Natural killer cell (primary cell): Measurements from ENCODE around the gene GPSM3. TPM values are rescaled to one million over a fixed set of nuclear protein-coding genes. Genes with fewer than 3 reads are reported as not detected.

ENCODE experiments used
- ATAC-seq, 3 donors: fragments of 150-1000 bp in 2 of 3; fragments of 200-7000 bp in 1 of 3; cut with Tn5 transposase; 1 replicate in 1 of 3; 2 replicates in 2 of 3; pipeline ENCODE4 v1.10.0; 2021; ENCODE audit warnings: mild to moderate bottlenecking in 2 of 3, moderate library complexity in 2 of 3
- DNase-seq, 2 donors: peaks; one replicate each; pipeline versions ENCODE4 v3.0.0 to v3.0.0-alpha.2; 2013 to 2021; ENCODE audit warnings: mixed read lengths in 1 of 2
- H3K27ac ChIP-seq: one replicate; pipeline ENCODE4 v1.5.1; 2013; ENCODE audit warnings: mild to moderate bottlenecking, low read length
- H3K27me3 ChIP-seq: one replicate; pipeline ENCODE4 v1.6.1; 2013; ENCODE audit warnings: low read length; ENCODE audit not compliant: control insufficient read depth, insufficient read depth
- H3K36me3 ChIP-seq: one replicate; pipeline ENCODE4 v1.6.1; 2013; ENCODE audit warnings: low read length; ENCODE audit not compliant: control insufficient read depth, insufficient read depth
- H3K4me1 ChIP-seq: one replicate; pipeline ENCODE4 v1.6.1; 2013; ENCODE audit warnings: low read length; ENCODE audit not compliant: control insufficient read depth, insufficient read depth
- H3K4me3 ChIP-seq: one replicate; pipeline ENCODE4 v1.5.1; 2013; ENCODE audit warnings: low read length
- H3K9me3 ChIP-seq: one replicate; pipeline ENCODE4 v1.6.1; 2013; ENCODE audit warnings: low read length; ENCODE audit not compliant: control insufficient read depth, insufficient read depth
- H3K27ac Mint-ChIP-seq, 2 donors: one replicate each; pipeline ENCODE4 v1.8.0; 2022; ENCODE audit warnings: mild to moderate bottlenecking in 2 of 2, mixed read lengths in 2 of 2, moderate library complexity in 1 of 2
- H3K27me3 Mint-ChIP-seq, 2 donors: one replicate each; pipeline ENCODE4 v1.8.0; 2022; ENCODE audit warnings: low read depth in 2 of 2, mixed read lengths in 2 of 2
- H3K36me3 Mint-ChIP-seq: one replicate; pipeline ENCODE4 v1.8.0; 2022; ENCODE audit warnings: mixed read lengths
- H3K4me1 Mint-ChIP-seq, 2 donors: one replicate each; pipeline ENCODE4 v1.8.0; 2022; ENCODE audit warnings: mixed read lengths in 2 of 2
- H3K4me3 Mint-ChIP-seq: one replicate; pipeline ENCODE4 v1.8.0; 2022; ENCODE audit warnings: mild to moderate bottlenecking, moderate library complexity, mixed read lengths
- H3K9me3 Mint-ChIP-seq, 2 donors: one replicate each; pipeline ENCODE4 v1.8.0; 2022; ENCODE audit warnings: mixed read lengths in 2 of 2
- CTCF ChIP-seq: fragments of 200-600 bp; IDR thresholded peaks from one replicate; pipeline ENCODE4 v1.8.0; 2022; ENCODE audit warnings: antibody characterized with exemption
- WGBS: methylation state at CpG from one replicate; pipeline ENCODE4 v1.1.7; 2013; ENCODE audit warnings: missing lambda C conversion rate; ENCODE audit not compliant: insufficient coverage; 5-methylcytosine and 5-hydroxymethylcytosine counted together
- intact Hi-C: fragments of 100-400 bp; cut with micrococcal nuclease; formaldehyde crosslinking; loops from one replicate; pipeline ENCODE4 v1.14.2; 2022
- total RNA-seq, 4 donors: library from RNA; stranded (reverse); fragments of 120-200 nt in 1 of 4; gene quantifications; one replicate each; pipeline versions ENCODE4 v1.2.3 to v1.2.4, GENCODE V29; 2013 to 2022

Gene GPSM3
- total RNA-seq, result 100 to 1,000 TPM; 216 to 240 (median 221) TPM
- total RNA-seq (2013), result 202 TPM

- Histone ChIP-seq H3K27ac (peak within 1 kb of the TSS; percentile 99), H3K9me3 (no peaks in the 10 kb centered on the region), H3K27me3 (no peaks in the 10 kb centered on the region), H3K4me3 (peak within 1 kb of the TSS; percentile 69), H3K36me3 (peaks cover 10% of the 10 kb centered on the region), H3K4me1 (peaks cover 85% of the 10 kb centered on the region)
- Mint-ChIP-seq H3K4me1 (peaks cover 66 to 86% of the 10 kb centered on the region in 2 donors), H3K9me3 (no peaks in the 10 kb centered on the region), H3K27ac (peak within 1 kb of the TSS; percentile 99), H3K27me3 (no peaks in the 10 kb centered on the region), H3K4me3 (peak within 1 kb of the TSS; percentile 94), H3K36me3 (peaks cover 1% of the 10 kb centered on the region)
- WGBS, result 0% methylated on average over 4 of the region's 5 CpGs
- TF ChIP-seq CTCF, result no peak
- ATAC-seq (no peak), DNase-seq (peak; percentile 50 to 83)
- intact Hi-C loops, result loop anchor here (10.0 kb wide), 1 partner anchor 218 kb away; the partner anchor contains the start of gene DXO
Measured at GRCh38 chr6:32192608-32193039, at the start of gene GPSM3. TSS of gene GPSM3 (minus strand) at chr6:32192643. CDS start at chr6:32192513, 130 bp downstream.

GRCh38 chr6:32240686-32241085 is 48.2 kb upstream of the GPSM3 start:
- Mint-ChIP-seq H3K4me1 (peaks cover 8% of the 10 kb centered on the region in 2 donors), H3K27ac (no peak overlapping the region), H3K27me3 (peaks cover 0 to 4% of the 10 kb centered on the region in 2 donors), H3K9me3 (no peaks in the 10 kb centered on the region), H3K4me3 (no peak overlapping the region), H3K36me3 (no peaks in the 10 kb centered on the region)
- 94% methylated on average over 1 of the region's 1 CpG for WGBS
- Histone ChIP-seq H3K4me3 (no peak overlapping the region), H3K36me3 (no peaks in the 10 kb centered on the region), H3K27me3 (no peaks in the 10 kb centered on the region), H3K27ac (no peak overlapping the region), H3K9me3 (no peaks in the 10 kb centered on the region), H3K4me1 (peaks cover 9% of the 10 kb centered on the region)
- TF ChIP-seq CTCF, result no peak
- intact Hi-C loops, result no loop called here
- ATAC-seq, result no peak
- DNase-seq, result no peak

- H3K27ac Mint-ChIP-seq, result no peak overlapping the region
- intact Hi-C loops, result no loop called here
- 100% methylated on average over 1 of the region's 2 CpGs for WGBS
Measured at GRCh38 chr6:32239462-32239861, 47.0 kb upstream of the GPSM3 start.

More at GRCh38 chr6:32239462-32239861, 47.0 kb upstream of the GPSM3 start:
- Mint-ChIP-seq H3K4me1 (no peaks in the 10 kb centered on the region), H3K4me3 (no peak overlapping the region), H3K36me3 (no peaks in the 10 kb centered on the region), H3K27me3 (peaks cover 0 to 8% of the 10 kb centered on the region in 2 donors), H3K9me3 (no peaks in the 10 kb centered on the region)
- Histone ChIP-seq H3K4me1 (peaks cover 2% of the 10 kb centered on the region), H3K36me3 (no peaks in the 10 kb centered on the region), H3K9me3 (no peaks in the 10 kb centered on the region), H3K27me3 (no peaks in the 10 kb centered on the region), H3K4me3 (no peak overlapping the region), H3K27ac (no peak overlapping the region)
- no peak for ATAC-seq
- no peak for TF ChIP-seq CTCF
- no peak for DNase-seq
